GM19043 (cell line): ENCODE measurements around the gene ARID1B.
A peak's percentile ranks its signal among the peaks of the same experiment; 100 is the strongest.

Experiments
- ATAC-seq: cut with Tn5 transposase; IDR thresholded peaks from one replicate; pipeline ENCODE4 v1.9.1; 2021; ENCODE audit warnings: low read depth; ENCODE audit not compliant: unreplicated experiment

The ARID1B gene

DNA sequence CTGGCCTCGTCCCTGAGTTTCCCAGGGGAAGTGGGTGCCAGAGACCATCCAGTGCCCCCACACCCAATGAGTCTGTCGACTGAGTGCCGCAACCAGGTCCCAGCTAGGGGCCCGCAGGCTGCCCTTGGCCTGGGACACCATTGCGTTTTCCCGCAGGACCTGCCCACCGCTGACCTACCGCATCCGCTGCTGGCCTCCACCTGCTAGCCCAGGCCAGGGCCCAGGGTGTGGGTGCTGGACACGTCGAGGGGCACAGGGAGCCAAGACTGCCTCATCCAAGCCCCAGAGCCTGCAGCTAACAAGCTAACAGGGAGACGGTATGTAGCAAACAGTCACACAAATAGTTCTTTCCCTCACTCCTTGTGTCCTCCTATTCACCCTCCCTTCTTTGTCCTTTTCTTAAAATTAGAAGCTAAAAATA is 448.4 kb downstream of the ARID1B start:
- ATAC-seq = no peak

DNA sequence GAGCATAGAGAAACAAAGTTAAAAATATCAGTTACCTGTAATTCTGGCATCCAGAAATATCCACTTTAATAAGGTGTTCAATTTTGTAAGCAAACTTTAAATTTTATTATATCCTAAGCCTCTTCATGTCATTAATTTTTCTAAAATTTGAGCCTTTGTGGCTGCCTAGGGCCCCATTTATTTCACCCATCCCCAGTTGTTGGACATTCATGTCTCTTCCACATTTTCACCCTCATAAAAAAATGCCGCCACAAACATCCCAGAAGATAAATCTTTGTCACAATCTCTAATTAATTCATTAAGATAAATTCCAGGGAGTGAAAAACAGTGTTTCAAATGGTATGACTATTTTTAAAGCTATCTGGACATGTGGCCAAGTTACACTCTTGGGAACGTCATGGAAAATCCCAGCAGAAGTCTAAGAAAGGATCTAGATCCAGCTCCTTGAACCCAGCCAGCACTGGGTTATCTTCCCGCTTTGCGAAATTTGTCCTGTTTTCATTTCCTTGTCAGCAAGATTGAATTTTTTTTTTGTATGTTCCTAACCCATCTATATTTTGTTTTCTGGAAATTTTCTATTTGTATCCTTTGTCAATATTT is 448.9 kb downstream of the ARID1B start:
- no peak for ATAC-seq

- no peak for ATAC-seq
These were observed 449.6 kb downstream of the ARID1B start for GRCh38 chr6:157226761-157227160.

GRCh38 chr6:157227202-157228166 is 450.3 kb downstream of the ARID1B start:
- no peak for ATAC-seq

DNA sequence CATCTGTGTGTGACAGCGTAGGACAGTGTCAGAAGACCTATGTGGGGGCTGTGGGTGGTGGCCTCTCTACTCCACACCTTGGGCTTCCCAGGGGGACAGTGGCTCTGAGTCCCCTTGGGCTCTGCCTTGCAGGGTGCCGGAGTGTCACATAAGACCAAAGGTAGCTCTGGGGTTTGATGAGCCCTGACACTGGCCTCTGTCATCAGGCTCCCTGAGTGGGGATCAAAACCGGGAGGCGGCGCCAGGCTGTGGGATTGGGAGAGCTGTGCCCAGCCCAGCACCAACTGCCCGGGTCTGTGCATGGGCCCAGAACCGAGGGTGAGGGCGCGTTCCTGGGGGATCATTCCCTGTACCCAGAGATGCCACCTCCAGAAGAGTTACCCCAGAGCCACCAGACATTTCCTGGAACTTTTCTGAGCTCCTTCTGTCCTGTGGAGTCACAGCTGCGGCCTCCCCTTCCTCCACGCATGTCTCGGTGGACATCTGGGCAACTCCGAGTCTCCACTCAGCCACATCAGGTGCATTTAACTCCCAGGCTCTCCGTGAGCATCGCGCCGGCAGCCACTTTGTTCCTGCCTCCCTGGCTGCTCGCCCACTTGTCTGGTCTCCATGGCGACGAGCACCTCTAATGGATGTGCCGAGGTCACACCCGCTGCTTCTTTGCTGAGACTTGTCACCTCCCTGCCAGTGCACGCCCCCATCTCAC is 451.4 kb downstream of the ARID1B start:
- no peak for ATAC-seq

GRCh38 chr6:157229132-157229618 is 452.0 kb downstream of the ARID1B start:
- no peak for ATAC-seq

DNA sequence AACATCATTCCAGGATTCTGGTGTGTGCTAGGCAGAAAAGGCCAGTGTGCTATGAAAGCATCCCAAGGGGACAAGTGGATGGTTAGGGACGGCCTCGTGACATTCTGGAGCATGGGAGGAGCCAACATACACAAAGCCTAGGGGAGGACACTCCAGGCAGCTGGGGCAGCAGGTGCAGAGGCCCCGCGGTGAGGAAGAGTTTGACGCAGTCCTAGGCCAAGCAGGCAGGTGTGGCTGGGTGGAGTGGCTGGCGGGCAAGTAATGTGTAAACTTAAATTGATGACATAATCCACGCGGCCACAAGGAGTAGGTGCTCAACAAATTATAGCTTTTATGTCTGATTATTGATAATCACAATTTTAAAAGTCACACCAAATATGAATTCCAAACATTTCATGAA is 452.5 kb downstream of the ARID1B start:
- no peak for ATAC-seq

DNA sequence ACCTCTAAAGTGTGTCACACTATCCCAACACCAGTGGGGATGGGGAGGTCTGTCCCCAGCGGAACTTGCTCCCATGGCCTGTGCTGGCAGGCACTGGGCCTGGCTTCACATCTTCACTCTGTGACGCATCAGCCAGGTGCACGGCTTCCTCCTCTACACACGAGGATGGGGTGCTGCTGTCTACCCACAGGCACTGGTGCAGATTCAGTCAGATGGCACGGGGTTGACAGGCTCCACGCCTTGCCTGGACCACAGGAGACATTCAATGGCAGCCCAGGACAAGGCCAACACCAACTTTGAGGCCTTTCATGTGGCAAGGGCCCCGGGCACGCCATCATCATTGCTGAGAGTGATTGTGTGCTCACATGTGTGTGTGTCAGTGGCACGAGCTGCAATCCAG is 453.7 kb downstream of the ARID1B start:
- no peak for ATAC-seq

DNA sequence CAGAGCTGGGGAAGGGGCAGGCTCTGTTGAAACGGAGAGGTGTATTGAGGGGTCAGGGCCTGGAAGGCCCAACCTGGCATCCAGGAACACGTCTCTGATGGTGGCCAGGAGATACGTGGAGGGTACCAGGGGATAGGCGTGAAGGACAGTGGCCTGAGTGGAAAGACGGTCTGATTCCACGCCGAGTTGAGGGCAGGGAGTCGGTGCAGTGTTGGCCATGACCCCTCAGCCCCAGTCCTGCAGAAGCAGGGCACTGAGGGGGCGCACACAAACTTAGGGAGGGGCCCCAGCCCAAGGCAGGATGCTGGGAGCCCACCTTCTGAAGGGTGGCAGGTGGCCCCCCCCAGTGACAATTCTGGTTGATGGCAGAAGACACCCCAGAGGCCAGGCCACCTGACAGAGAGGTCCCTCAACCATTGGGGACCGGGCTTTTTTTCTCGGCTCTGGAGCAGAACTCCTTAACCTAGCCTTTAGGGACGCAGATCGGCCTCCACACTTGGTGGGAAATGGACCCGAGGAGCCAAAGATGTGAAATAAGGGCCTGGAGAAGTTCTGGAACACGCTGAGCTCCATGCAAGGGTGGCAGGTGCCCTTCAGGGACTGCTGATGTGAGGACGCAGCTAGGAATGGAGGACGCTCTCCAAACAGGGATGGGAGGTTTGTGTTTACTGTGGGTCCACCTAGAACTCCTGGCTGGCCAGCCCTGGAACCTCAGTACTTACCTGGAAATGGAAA is 455.1 kb downstream of the ARID1B start:
- ATAC-seq = no peak

- ATAC-seq = no peak
These were observed 456.0 kb downstream of the ARID1B start for GRCh38 chr6:157233156-157233555.

DNA sequence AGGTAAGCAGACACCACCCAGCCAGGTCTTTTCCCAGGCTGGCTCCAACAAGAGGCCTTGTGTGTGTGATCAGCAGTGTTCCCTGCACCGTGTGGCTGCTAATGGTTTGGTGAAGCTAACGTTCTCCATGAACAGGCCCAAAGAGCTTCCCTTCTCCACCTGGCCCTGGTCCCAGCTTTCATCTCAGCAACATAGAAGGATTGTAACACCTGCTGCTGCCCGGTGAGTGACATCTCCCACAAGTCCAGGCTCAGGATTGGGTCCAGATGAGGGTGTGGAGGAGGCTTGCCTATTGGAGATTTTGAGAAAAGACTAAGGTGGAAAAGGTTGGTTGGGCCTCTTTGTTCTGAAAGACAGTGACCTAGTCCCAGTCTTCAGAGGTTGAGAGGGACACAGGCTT is 456.5 kb downstream of the ARID1B start:
- no peak for ATAC-seq

- ATAC-seq = peak; percentile 39
These were observed 458.4 kb downstream of the ARID1B start for GRCh38 chr6:157235600-157236039.

DNA sequence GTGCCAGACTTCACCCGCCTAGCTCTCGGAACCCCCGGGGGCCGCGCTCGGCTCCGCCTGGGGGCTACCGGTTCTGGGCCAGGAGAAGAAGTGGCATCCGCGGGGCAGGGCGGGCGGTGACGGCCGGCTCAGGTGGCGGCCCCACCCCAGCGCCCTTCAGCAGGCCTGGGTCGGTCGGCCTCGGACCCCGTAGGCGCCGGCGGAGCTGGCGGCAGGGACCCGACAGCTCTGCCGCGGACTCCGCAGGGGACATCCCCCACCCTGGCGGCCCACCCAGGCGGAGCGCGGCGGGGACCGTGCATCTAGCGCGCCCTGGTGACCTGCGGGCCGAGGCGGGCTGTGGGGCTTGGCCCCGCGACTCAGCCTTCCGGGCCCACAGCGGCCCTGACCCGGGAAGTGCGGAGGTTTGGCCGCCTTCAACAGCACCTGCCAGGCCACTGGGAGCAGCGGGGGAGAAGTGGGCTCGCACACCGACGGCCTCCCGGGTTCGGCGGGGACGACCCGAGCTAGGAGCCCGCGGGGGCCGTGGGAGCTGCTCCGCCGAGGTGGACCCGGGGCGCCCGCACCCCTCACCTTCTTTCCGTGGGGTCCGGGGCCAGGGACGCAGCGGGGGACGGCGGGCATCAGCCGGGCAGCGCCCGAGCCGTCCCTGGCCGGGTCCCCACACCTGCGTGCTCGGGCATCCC is 459.0 kb downstream of the ARID1B start:
- peak; percentile 28 for ATAC-seq

DNA sequence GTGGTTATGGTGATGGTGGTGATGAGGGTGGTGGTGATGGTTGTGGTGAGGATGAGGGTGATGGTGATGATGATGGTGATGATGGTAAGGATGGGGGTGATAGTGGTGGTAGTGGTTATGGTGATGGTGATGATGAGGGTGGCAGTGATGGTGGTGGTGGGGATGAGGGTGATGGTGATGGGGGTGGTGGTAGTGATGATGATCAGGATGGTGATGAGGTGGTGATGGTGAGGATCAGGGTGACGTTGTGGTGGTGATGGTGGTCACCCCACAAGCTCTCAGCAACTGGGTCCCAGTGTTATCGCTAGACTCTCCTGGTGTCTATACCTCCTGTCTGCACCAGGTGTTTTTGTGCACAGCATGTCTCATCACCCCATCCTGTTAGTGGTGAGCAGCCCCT is 461.2 kb downstream of the ARID1B start:
- ATAC-seq = no peak

- no peak for ATAC-seq
These were observed 462.0 kb downstream of the ARID1B start for GRCh38 chr6:157239148-157239547.

DNA sequence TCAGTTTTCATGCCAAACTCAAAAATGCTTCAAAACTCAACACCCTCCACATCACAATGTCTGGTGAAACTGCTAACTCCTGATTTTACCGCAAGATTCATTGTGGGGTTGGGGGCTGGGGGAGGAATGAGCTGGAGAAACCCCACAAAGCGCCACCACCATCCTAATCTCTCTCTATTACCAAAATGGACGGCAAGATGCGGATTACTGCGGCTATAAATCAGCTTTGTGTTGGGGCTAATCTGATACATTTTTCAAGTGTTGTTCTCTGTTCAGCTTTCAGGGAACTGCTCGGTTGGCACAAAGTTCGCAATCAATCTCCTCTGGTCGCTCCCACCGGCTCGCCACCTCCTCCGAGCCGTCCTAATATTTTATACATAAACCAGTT is 462.5 kb downstream of the ARID1B start:
- ATAC-seq = no peak

DNA sequence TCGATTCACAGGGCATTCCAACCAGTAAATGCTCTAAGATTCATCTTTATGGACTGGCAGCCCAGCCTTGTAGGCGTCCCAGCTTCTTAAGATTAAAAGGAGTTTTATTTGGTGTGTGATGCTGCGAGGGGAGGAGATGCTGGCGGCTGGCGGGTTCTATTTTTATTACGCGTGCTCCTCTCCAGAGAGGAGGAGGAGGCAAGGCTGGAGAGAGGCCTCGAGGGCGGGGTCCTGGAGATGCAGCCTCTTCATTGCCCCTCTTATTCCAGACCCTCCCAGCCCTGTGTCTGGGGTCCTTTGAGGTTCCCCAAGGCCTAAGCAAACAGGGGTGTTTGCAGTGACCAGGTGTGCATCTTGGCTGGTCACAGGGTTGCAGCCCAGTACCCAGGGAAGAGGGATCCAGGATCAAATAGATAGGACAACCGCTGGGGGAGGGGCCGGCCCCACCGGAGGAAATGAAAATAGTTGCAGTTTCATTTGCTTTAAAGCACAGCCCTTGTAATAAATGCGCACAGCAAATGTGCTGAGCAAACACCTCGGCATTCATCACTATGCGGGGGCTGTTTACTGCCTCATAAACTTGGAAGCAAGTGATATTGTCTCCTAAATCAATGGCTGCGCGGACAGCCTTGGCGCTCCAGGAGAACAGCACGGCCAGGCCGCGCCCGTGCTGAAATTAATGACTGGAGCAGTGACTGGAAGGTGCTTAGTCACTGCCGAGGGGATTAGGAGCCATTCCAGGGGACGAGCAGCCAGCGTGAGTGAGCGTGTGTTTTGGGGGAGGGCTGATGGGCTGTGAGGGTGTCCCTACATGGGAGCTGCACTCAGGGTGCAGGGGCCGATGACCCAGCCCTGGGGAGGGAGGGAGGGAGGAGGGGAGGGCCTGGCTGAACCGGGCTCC is 463.1 kb downstream of the ARID1B start:
- ATAC-seq = no peak

- ATAC-seq = no peak
These were observed 463.8 kb downstream of the ARID1B start for GRCh38 chr6:157240960-157241311.

- no peak for ATAC-seq
These were observed 465.6 kb downstream of the ARID1B start for GRCh38 chr6:157242791-157243190.
